Neural progenitor cell (in vitro differentiated cells): ENCODE data around the gene PPP1R13L.

Experiments
- EZH2 ChIP-seq: fragments of 200-600 bp; sonication (generic); IDR thresholded peaks from 2 replicates; pipeline ENCODE4 v1.6.1; 2017; ENCODE audit warnings: antibody characterized with exemption, mild to moderate bottlenecking, moderate library complexity
- TF ChIP-seq, protein P1 (sequence below): fragments of 200-600 bp; sonication (generic); IDR thresholded peaks from 2 replicates; pipeline ENCODE4 v1.5.1; 2017; ENCODE audit warnings: antibody characterized with exemption, mild to moderate bottlenecking

- TF ChIP-seq EZH2: no peak
- TF ChIP-seq, protein P1, sequence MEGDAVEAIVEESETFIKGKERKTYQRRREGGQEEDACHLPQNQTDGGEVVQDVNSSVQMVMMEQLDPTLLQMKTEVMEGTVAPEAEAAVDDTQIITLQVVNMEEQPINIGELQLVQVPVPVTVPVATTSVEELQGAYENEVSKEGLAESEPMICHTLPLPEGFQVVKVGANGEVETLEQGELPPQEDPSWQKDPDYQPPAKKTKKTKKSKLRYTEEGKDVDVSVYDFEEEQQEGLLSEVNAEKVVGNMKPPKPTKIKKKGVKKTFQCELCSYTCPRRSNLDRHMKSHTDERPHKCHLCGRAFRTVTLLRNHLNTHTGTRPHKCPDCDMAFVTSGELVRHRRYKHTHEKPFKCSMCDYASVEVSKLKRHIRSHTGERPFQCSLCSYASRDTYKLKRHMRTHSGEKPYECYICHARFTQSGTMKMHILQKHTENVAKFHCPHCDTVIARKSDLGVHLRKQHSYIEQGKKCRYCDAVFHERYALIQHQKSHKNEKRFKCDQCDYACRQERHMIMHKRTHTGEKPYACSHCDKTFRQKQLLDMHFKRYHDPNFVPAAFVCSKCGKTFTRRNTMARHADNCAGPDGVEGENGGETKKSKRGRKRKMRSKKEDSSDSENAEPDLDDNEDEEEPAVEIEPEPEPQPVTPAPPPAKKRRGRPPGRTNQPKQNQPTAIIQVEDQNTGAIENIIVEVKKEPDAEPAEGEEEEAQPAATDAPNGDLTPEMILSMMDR: no peak
These were observed 37.5 kb upstream of the PPP1R13L start for GRCh38 chr19:45442408-45442777.
